D341Med (cell line): ENCODE measurements around the gene HTD2.
"Not testable (repeated sequence)": the region's sequence is repeated elsewhere in the genome, so short reads cannot be mapped to it uniquely, and the experiment has no call there.

Source experiments
- DNase-seq: peaks from one replicate; pipeline ENCODE4 v3.0.0; 2012; ENCODE audit warnings: low spot score

HTD2 gene

DNA sequence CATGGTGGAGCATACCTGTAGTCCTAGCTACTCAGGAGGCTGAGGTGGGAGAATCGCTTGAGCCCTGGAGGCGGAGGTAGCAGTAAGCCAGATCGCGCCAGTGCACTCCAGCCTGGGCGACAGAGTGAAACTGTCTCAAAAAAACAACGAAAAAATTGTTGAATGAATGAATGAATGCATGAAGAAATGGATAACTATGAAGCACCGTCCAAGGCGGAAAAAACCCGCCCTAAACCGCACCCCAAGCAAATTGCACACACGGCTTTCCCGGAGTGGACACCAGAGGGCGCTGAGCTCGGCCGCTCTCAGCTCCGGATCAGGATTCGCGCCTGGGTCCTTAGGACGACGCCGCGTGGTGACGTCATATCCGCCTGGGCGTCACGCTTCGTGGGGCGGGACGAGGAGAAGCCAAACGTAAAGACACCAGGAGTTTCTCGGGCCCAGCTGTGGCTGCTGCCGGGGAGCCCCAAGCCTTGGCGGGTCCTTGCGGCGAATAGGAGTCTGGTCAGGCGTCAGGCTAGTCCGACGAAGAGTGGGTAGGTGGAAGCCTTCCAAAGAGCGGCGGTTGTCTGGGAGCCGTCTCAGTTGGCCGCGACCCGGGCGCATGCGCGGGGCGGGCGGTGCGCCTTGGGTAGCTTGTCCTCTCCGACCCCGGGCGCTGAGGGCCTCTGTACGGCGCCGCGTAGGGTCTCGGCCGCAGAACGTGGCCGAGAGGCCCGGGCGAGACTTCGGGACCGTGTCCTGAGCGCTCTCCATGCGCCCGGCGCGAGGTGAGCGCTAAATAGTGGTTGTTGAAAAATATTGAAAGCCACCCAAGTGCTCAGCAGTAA lies at the start of gene HTD2, which contains the start of gene RPP14:
HTD2 (plus strand) TSS at position 639 of the 830 bp plus-strand sequence. CDS start 11,094 bp downstream, outside the sequence.
RPP14 (plus strand) TSS at position 364 of the 830 bp plus-strand sequence. CDS start 4,085 bp downstream, outside the sequence.
- peak; percentile 97 for DNase-seq

GRCh38 chr3:58258392-58259055 lies 47.8 kb upstream of the HTD2 start:
- DNase-seq, result peak; percentile 44

GRCh38 chr3:58260261-58260731 lies 46.0 kb upstream of the HTD2 start:
- no peak for DNase-seq

- DNase-seq, result peak; percentile 78
Observed at GRCh38 chr3:58260733-58261132, 45.6 kb upstream of the HTD2 start.

- no peak for DNase-seq
Observed at GRCh38 chr3:58261954-58262666, 44.2 kb upstream of the HTD2 start.

DNA sequence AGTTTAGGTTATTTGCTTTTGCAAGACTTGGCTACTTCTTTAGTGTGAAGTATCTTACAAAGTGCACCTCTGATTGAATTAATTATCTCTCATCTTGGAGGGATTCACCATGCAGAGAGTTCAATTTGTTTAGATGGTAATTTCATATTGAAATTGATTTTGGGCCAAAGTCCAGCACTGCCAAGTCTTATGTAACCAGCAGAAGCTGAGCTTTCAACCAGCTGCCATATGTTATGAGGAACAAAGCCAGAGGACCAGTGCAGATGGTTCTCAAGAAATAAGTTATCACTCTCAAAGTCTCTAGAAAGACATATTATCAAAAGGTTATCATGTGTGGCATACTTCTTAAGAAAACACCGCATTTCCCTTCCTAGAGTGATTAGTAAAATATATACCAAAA lies 39.7 kb upstream of the HTD2 start:
- no peak for DNase-seq

- not testable (repeated sequence) for DNase-seq
Observed at GRCh38 chr3:58267543-58267942, 38.8 kb upstream of the HTD2 start.

- no peak for DNase-seq
Observed at GRCh38 chr3:58269356-58269755, 37.0 kb upstream of the HTD2 start.

DNA sequence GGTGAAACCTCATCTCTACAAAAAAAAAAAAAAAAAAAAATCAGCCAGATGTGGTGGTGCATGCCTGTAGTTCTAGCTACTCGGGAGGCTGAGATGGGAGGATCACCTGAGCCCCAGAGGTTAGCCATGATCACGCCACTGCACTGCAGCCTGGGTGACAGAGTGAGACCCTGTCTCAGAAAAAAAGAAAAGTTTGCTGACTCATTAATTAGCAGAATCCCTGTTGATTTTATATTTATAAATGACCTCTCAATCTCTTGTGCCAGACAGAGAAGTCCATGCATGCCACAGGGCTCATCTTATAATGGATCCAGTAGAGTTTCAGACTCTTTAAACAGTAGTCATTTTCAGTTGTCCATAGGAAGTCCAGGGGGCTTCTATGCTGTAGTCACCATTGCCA lies 35.8 kb upstream of the HTD2 start:
- DNase-seq, result no peak

DNA sequence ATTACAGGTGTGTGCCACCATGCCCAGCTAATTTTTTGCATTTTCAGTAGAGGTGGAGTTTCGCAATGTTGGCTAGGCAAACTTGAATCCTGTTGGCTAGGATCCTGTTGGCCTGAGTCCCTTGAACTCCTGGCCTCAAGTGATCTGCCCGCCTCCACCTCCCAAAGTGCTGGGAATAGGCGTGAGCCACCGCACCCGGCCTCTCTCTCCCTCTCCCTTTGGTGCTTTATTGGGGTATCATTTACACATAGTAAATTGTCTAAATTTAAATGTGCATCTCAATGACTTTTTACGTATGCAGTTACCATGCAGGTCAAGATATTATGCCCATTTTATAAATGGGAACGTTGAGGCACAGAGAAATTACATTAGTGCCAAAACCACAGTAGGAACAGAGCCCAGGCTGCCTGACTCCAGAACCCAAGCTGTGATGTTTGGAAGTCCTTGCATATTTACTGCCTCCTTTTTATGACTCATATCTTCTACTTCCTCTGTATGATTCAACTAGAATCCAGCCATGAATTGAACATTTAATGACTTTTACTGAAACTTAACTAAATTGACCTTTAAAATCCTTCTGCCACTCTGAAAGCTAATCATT lies 34.3 kb upstream of the HTD2 start:
- DNase-seq, result no peak

- no peak for DNase-seq
Observed at GRCh38 chr3:58272891-58273290, 33.4 kb upstream of the HTD2 start.

GRCh38 chr3:58273362-58273761 lies 33.0 kb upstream of the HTD2 start:
- not testable (repeated sequence) for DNase-seq

GRCh38 chr3:58274027-58274614 lies 32.2 kb upstream of the HTD2 start:
- DNase-seq, result no peak

DNA sequence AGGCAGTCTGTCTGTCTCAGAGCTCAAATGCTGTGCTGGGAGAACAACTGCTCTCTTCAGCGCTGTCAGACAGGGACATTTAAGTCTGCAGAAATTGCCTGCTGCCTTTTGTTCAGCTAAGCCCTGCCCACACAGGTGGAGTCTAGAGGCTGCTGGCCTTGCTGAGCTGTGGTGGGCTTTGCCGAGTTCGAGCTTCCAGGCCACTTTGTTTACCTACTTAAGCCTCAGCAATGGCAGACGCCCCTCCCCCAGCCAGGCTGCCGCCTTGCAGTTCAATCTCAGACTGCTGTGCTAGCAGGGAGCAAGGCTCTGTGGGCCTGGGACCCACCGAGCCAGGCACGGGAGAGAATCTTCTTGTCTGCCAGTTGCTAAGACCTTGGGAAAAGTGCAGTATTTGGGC lies 25.3 kb upstream of the HTD2 start:
- DNase-seq, result no peak

- no peak for DNase-seq
Observed at GRCh38 chr3:58285334-58285733, 21.0 kb upstream of the HTD2 start.

DNA sequence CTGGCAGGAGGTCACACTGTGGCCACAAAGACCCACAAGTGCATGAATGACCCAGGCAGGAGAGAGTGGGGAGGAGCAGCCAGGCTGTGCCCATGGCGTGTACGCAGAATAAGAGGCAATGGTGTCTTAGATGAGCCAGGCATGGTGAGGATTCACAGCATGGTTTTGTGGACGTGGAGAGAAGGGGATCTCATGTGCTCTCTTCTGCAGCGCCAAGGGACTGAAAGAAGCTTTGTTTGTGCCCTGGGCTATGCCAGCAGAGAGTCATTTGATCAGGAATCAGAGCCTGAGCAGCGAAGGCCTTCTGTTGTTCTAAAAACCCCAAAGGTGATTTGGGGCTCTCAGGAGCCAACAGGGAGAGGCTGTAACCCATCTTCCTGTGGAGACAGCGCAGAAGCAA lies 19.0 kb upstream of the HTD2 start:
- no peak for DNase-seq

DNA sequence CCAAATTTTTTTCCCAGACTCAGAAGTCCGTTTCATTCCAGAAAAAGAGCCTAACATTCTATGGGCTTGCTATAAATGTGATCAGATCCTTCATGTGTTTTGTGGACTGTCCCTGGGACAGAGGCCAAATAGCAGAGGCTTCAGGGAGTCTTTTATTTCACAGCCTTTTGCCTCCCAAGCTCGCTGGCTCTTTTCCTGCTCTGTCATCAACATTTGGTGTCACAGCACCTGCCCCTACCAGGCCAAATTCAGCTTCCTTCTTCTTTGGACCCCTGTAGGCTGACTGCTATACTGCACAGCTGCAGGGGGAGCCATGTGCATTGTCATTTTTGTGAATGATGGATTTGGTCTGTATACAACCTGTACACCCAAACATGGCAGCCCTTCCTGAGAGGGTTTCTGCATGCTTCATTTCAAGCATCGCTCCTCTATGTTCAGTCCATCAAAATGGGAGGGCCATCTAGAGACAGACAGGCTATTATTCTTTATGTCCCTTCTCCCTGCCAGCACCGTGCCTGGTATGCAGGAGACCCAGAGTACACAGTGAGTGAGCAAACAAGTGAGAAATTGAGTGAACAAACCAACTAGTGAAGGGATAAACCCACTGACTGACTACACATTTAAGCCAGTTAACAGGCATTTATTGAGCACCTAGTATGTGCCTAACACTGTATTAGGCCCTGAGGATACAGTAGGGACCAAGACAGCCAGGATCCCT lies 18.1 kb upstream of the HTD2 start:
- DNase-seq, result no peak

GRCh38 chr3:58288964-58289613 lies 17.2 kb upstream of the HTD2 start:
- not testable (repeated sequence) for DNase-seq

GRCh38 chr3:58290446-58290845 lies 15.9 kb upstream of the HTD2 start:
- DNase-seq, result not testable (repeated sequence)

DNA sequence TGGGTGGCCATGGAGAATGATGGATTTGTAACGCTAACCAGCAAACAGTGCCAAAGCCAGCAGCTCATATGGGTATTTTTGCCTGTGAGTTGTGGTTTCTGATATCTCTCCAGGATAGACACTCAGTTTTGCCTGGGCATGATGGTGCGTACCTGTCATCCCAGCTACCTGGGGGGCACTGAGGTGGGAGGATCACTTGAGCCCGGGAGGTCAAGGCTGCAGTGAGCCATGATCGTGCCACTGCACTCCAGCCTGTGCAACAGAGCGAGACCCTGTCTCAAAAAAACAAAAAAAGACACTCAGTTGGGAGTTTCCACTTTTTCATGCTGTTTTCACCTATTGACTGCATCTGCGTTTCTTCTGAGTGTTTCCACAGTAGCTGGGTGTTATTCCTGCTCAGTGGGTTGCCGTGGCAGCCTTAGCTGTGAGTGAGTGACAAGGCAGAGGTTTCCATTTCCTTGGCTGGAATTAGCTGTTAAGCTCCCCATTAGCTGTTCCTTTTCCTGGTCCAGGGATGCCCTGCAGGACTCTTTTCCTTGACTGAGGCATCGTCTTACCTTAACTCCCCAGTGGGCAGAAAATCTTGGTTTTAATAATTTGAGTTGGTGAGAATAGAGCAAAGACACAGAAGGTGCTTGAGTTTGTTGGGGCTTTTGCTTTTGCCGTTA lies 14.5 kb upstream of the HTD2 start:
- no peak for DNase-seq
